Measurements from ENCODE around the gene FAM118A.

Gene FAM118A

GRCh38 chr22:45381348-45381747 lies 71.6 kb downstream of the FAM118A start:
- DNase-seq (ENCODE audit: low read depth) = no peak

DNA sequence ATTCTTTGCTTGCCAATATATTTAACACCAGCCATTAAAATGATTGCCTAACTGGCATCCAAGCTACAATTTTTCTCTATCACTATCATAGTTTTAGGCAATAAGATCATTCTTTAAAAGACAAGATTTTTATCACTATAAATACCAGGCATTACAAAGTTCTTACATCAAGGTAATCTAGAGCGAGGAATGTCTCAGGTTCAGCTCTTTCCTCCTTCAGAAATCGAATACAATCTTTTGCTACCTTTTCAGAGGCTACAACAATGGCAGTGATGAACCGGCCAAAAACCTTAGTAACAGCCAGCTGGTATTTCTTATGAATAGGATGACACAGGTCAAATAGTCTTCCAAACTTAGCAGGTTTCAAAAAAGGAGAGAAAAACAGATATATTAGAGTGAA lies 79.8 kb downstream of the FAM118A start:
- no peak for DNase-seq (ENCODE audit: low read depth)
